ENCODE results near the gene ATP1B3.
"Not testable (repeated sequence)": the region's sequence is repeated elsewhere in the genome, so short reads cannot be mapped to it uniquely, and the experiment has no call there.

ATP1B3 gene

DNA sequence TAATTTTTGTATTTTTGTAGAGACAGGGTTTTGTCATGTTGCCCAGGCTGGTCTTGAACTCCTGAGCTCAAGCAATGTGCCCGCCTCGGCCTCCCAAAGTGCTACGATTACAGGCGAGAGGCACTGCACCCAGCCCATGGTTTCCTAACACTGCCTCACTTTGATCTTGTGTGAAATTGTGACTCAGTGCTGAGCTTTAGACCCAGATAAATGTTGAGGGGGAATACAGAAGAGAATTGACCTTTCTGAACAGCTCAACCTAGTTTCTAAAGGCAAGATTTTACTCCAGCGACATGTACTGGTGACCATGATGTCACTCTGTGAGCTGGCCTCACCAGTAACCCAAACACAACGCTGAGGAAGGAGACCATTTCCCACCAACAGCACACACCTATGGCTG lies 73.5 kb downstream of the ATP1B3 start:
- no peak for DNase-seq

- no peak for DNase-seq
These were observed 74.4 kb downstream of the ATP1B3 start for GRCh38 chr3:141950572-141951493.

- no peak for DNase-seq
These were observed 76.2 kb downstream of the ATP1B3 start for GRCh38 chr3:141952611-141953010.

DNA sequence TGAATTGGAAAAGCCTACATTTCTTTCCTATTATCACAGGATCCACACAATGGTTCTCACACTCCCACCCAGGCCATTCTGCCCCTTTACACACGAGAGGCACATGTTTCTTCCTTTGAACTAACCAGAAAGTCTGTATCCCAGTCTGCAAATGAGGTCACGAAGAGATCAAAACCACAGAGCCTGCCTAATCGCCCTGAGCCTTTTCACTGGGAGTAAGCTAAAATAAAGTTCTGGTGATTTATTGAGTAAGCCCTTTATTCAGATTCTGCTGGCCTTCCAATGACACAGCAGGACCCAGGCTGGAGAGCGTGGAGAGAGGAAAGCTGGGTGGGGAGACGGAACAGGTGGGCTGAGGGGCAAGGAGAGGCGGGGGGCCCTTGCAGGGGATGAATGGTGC lies 78.7 kb downstream of the ATP1B3 start:
- DNase-seq: no peak

DNA sequence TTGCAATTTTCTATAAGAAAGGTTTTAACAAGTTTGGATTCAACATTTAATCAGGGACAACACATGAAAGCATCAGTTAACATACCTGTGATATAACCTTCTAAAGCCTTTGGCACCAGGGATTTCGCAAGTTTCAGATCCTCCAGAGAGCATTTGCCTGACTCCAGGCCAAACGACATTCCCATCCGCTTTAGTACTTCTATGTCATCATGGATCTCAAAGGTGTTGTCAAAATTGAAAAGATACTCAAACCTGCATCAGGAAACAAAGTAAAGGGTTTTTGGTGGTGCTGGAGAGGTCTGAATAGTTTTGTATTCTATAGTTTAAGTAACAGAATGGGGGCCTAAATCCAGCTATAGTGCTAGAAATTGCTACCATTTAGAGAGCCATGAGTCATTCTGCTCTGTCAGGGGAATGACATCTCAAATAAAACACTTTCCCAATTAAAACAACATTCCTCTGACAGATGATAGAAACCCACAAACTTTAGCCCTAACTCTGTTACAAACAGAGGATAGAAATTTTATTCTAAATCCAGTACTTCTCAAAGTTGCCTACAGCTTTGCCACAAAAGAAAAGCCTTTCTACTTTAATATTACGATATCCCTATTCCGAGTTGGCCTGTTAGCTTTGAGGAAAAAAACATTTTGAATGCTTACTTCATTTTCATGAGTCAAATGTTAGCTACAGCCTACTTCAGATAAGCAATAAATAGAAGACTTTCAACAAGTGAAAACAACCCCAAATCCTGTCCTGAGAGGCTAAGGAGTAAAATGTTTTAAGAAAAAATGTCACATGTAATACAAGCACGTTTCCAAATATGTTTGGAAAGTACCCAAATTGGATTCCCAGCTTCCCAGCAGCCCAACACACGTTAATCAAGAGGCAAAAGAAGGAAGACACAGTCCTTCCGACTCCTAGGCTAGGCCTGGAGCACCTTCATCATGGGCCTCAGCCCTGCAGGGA lies 83.4 kb downstream of the ATP1B3 start:
- DNase-seq: no peak

DNA sequence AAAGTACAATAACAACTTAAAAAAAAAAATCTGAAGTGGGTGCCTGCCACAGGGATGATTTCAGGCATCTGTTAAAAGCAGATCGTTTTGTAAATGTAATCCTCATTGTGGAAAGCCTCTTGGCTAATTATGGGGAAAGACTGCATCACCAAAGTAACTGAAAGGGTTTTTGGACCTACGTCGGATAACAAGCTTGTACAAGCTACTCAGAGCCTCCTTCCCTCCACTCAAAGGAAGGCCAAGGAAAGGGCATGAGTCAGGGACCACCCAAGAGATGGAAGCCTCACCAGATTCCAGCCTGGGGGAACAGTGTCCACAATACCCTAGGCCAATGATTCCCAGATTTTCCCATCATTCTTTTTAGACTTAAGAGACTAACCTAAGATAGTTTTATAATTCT lies 84.3 kb downstream of the ATP1B3 start:
- no peak for DNase-seq

DNA sequence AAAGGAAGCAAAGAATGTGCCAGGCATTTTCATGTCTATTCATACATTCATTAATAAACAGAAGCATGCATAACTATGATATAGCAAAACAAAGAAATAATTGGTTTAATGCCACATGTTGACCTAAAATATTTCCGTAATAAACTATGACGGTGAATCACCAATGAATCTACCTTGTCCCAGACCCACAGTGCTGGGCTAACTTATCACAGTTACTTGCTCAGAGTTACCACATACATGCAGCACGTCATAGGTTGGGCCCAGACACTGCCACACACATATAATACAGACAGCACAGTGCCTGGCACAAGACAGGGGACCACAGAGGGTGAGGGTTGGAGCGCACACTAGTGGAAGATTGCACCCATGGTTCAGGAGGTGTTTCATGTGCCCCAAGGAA lies 86.9 kb downstream of the ATP1B3 start:
- DNase-seq: no peak

- no peak for DNase-seq
These were observed 89.0 kb downstream of the ATP1B3 start for GRCh38 chr3:141965471-141965870.

- DNase-seq: no peak
These were observed 93.3 kb downstream of the ATP1B3 start for GRCh38 chr3:141969711-141970110.

DNA sequence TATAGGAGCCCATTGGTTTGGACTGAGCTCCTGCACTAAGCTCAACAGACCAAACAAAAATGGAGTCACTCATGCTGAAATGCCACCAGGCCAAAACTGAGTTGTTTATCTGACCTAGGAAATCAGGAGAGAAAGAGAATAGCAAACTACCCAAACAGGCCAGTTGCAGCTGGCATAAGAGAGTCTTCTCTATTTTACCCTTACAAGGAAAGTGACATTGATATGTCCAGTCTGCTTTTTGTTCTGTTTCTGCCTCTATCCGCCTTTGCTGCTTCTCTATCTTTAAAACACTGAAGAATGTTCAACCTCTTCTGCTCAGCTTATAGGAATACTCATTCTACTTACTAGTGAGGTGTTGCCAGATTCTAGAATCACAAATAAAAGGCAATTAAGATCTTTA lies 95.1 kb downstream of the ATP1B3 start:
- DNase-seq: no peak

DNA sequence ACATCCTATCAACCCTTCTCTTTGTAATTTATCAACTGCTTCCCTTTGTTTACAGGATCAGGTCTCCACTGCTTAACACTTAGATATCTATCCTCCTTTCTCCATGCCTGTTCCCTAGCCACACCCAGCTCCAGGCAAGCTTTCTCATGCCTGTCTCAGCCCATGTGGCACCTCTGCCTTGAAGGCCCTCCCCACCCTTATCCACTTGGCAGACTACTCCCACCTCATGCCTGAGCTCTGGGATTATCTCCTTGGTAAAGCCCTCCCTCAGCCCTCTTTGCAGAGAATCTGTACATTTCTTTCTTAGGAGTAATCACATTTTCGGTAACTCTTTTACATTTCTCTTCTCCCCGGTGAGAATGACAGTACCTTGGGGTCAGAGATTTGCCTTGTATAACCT lies 96.0 kb downstream of the ATP1B3 start:
- no peak for DNase-seq

DNA sequence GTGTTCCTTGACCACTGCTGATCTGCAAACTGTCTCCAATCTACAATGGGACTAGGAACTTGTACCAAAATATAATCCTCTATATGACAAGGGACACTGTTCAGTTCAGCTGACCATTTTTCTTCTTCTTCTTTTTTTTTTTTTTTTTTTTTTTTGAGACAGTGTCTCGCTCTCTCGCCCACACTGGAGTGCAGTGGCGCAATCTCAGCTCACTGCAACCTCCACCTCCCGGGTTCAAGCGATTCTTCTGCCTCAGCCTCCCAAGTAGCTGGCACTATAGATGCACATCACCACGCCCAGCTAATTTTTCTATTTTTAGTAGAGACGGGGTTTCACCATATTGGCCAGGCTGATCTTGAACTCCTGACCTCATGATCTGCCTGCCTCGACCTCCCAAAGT lies 98.3 kb downstream of the ATP1B3 start:
- not testable (repeated sequence) for DNase-seq

Measured in MV-4-11 (cell line).